ENCODE measurements around the gene DLEC1.

DNA sequence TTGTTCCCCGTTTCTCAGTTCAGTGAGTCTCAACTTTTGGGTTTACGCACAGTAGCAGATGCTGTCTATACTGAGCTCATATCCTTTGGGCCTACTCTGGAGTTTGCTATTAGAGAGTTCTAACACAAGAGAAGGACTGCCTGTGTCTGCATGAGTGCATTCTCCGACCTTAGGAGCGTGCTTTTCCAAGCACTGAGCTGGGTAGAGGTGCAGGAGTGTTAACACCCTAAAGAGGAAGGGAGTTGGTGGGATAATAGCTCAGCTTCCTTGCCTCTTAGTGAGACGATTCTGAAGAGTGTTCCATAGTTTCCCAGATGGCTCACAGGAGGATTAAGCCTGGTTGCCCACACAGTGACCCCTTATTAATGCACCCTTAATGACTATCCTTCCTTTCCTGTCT, 119.5 kb downstream of the DLEC1 start:
- TF ChIP-seq TAF1 (IDR thresholded peaks at IDR 0.05; ENCODE audit: borderline replicate concordance, low read depth, low read length) (no peak), POLR2AphosphoS5 (IDR thresholded peaks at IDR 0.05; ENCODE audit: low read depth, low read length) (no peak)

Measured in GM12892 (cell line).